ENCODE results near the gene HAUS3. TPM values are rescaled to one million over a fixed set of nuclear protein-coding genes. Genes with fewer than 3 reads are reported as not detected.

HAUS3 gene
- total RNA-seq, 1 experiment from 2014 or later: 9.5 TPM

DNA sequence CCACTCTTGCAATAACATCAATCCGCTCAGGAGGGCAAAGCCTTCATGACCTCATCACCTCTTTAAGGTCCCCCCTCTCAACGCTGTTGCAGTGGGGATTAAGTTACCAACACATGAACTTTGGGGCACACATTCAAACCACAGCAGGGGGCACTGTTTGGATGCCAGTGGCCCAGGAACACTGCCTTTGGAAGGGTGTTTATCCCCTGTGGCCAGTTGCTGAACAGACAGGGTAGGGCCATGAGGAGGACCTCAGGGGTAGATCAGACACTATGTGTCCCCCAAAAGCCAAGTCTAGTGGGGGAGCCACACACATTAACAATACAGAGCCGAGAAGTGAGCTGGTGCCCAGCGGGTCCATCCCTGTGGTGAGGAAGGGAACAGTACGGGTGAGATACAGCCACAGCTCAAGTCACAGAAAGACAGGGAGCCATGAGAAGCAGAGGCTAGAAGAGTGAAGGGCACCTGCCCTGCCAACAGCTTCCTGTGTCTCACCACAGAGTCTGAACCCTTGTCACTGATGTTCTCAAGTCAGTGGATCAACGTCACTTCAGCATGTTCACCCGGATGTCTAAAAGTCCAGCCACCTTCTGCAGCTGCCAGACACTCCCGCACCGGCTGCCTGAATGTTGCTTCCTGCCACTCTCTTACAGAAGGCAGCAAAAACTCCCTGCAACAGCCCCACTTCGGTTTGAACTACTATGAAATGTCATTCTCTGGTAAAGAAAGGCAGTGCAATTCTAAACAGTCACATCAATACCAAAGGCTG is 39.8 kb upstream of the HAUS3 start:
- no peaks in the 10 kb centered on the region for H3K9me3 ChIP-seq (ENCODE audit: low read length)
- H3K4me2 ChIP-seq (ENCODE audit: low read length): no peak overlapping the region
- no peaks in the 10 kb centered on the region for H3K9me2 ChIP-seq (replicated peaks; ENCODE audit: low read length)
- H3K9ac ChIP-seq (ENCODE audit: low read length): no peak overlapping the region
- TF ChIP-seq EZH2 (IDR thresholded peaks at IDR 0.05; ENCODE audit: low read length, unreplicated experiment) (no peak), EZH2phosphoT487 (IDR thresholded peaks at IDR 0.05; ENCODE audit: borderline replicate concordance, low read length) (no peak)
- CTCF ChIA-PET: no interaction called here
- no peaks in the 10 kb centered on the region for H4K20me1 ChIP-seq (ENCODE audit: low read length)
- no peak overlapping the region for H2AFZ ChIP-seq (ENCODE audit: low read length)
- no peaks in the 10 kb centered on the region for H3K36me3 ChIP-seq (ENCODE audit: low read depth, low read length)
- no peaks in the 10 kb centered on the region for H3F3A ChIP-seq (ENCODE audit: low read length, unreplicated experiment)
- H3K4me3 ChIP-seq (ENCODE audit: low read length): no peak overlapping the region
- no peak overlapping the region for H3K27ac ChIP-seq (ENCODE audit: low read length)
- ATAC-seq (no peak), DNase-seq (no peak)
- no peaks in the 10 kb centered on the region for H3K79me2 ChIP-seq (ENCODE audit: low read length)
- intact Hi-C loops (cut with micrococcal nuclease): no loop called here
- BruUV-seq (replicated peaks): no TSS peak
- POLR2A ChIA-PET (ENCODE audit: unreplicated experiment): no interaction called here
- no peaks in the 10 kb centered on the region for H3K27me3 ChIP-seq (ENCODE audit: low read length)
- peaks cover 11% of the 10 kb centered on the region for H3K4me1 ChIP-seq (ENCODE audit: insufficient read depth, low read length)

DNA sequence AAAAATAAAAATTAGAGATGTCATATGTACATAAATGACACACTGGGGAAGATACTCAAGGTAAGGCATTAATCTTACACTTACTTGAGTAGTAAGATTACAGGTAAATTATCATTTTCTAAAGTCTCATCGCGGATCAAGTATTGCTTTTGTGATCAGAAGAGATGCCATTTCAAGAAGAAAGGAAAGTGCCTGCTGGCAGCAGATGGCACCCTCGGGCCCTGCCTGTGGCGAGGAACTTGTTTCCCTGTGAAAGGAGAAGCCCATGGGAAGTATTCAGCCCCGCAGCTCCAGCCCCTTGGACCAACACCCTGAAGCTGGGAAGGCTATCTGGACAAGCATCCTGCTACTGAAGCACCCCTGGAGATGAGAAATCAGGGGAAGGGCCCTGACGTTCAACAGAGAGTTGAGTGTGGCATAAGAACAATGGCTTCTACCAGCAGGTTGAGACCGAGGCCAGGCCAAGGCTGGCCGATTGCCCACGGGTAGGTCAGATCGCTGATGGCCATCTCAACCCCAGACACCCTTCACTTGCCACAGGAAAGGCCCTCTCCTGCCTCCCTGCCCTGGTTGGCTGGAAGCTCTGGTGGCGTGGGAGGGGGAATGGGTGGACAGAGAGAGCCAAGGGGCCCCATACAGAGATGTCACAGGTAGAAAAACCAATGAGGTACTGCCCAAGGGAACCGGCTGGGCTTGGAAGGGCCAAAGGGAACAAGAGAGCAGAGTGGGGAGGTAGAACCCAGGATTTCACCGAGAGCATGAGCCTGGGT is 38.8 kb upstream of the HAUS3 start:
- H4K20me1 ChIP-seq (ENCODE audit: low read length): no peaks in the 10 kb centered on the region
- H3K9ac ChIP-seq (ENCODE audit: low read length): no peak overlapping the region
- BruUV-seq (replicated peaks): no TSS peak
- no peak overlapping the region for H3K4me2 ChIP-seq (ENCODE audit: low read length)
- H3K4me3 ChIP-seq (ENCODE audit: low read length): no peak overlapping the region
- H3K27me3 ChIP-seq (ENCODE audit: low read length): no peaks in the 10 kb centered on the region
- no peaks in the 10 kb centered on the region for H3K79me2 ChIP-seq (ENCODE audit: low read length)
- ChIA-PET POLR2A (ENCODE audit: unreplicated experiment) (no interaction called here), CTCF (no interaction called here)
- DNase-seq: no peak
- H3K27ac ChIP-seq (ENCODE audit: low read length): no peak overlapping the region
- no peak overlapping the region for H2AFZ ChIP-seq (ENCODE audit: low read length)
- peaks cover 8% of the 10 kb centered on the region for H3K4me1 ChIP-seq (ENCODE audit: insufficient read depth, low read length)
- intact Hi-C loops (cut with micrococcal nuclease): no loop called here
- TF ChIP-seq, protein P1, sequence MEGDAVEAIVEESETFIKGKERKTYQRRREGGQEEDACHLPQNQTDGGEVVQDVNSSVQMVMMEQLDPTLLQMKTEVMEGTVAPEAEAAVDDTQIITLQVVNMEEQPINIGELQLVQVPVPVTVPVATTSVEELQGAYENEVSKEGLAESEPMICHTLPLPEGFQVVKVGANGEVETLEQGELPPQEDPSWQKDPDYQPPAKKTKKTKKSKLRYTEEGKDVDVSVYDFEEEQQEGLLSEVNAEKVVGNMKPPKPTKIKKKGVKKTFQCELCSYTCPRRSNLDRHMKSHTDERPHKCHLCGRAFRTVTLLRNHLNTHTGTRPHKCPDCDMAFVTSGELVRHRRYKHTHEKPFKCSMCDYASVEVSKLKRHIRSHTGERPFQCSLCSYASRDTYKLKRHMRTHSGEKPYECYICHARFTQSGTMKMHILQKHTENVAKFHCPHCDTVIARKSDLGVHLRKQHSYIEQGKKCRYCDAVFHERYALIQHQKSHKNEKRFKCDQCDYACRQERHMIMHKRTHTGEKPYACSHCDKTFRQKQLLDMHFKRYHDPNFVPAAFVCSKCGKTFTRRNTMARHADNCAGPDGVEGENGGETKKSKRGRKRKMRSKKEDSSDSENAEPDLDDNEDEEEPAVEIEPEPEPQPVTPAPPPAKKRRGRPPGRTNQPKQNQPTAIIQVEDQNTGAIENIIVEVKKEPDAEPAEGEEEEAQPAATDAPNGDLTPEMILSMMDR (conservative IDR thresholded peaks at IDR 0.05; ENCODE audit: low read depth, low read length): peak; percentile 26
- no peak for TF ChIP-seq EZH2phosphoT487 (IDR thresholded peaks at IDR 0.05; ENCODE audit: borderline replicate concordance, low read length)
- no peaks in the 10 kb centered on the region for H3K9me3 ChIP-seq (ENCODE audit: low read length)
- no peaks in the 10 kb centered on the region for H3K9me2 ChIP-seq (replicated peaks; ENCODE audit: low read length)
- ATAC-seq: no peak
- H3F3A ChIP-seq (ENCODE audit: low read length, unreplicated experiment): no peaks in the 10 kb centered on the region
- H3K36me3 ChIP-seq (ENCODE audit: low read depth, low read length): no peaks in the 10 kb centered on the region

DNA sequence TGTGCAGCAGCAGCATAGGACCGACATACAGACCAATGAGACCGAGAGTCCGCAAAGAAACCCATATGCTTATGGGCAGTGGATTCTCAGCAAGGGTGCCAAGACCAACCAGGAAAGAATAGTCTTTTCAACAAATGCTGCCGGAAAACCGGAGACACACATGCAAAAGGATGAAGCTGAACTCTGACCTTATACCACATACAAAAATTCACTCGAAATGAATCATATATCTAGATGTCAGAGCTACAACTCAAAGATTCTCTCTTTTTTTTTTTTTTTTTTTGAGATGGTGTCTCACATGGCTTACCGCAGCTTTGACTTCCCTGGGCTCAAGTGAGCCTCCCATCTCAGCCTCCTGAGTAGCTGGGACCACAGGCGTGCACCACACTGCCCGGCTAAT is 36.0 kb upstream of the HAUS3 start:
- no TSS peak for BruUV-seq (replicated peaks)
- no peak for TF ChIP-seq EZH2 (IDR thresholded peaks at IDR 0.05; ENCODE audit: low read length, unreplicated experiment)
- TF ChIP-seq, protein P1 (conservative IDR thresholded peaks at IDR 0.05; ENCODE audit: low read depth, low read length): no peak
- H3K27me3 ChIP-seq (ENCODE audit: low read length): no peaks in the 10 kb centered on the region
- H3K9ac ChIP-seq (ENCODE audit: low read length): no peak overlapping the region
- DNase-seq (no peak), ATAC-seq (no peak)
- H3K27ac ChIP-seq (ENCODE audit: low read length): no peak overlapping the region
- H3K4me1 ChIP-seq (ENCODE audit: insufficient read depth, low read length): no peaks in the 10 kb centered on the region
- H2AFZ ChIP-seq (ENCODE audit: low read length): no peak overlapping the region
- POLR2A ChIA-PET (ENCODE audit: unreplicated experiment): no interaction called here
- H3K9me3 ChIP-seq (ENCODE audit: low read length): no peaks in the 10 kb centered on the region
- no peaks in the 10 kb centered on the region for H3K9me2 ChIP-seq (replicated peaks; ENCODE audit: low read length)
- no peak overlapping the region for H3K4me3 ChIP-seq (ENCODE audit: low read length)
- H4K20me1 ChIP-seq (ENCODE audit: low read length): no peaks in the 10 kb centered on the region
- no peaks in the 10 kb centered on the region for H3F3A ChIP-seq (ENCODE audit: low read length, unreplicated experiment)
- no peak overlapping the region for H3K4me2 ChIP-seq (ENCODE audit: low read length)
- CTCF ChIA-PET: no interaction called here
- H3K36me3 ChIP-seq (ENCODE audit: low read depth, low read length): no peaks in the 10 kb centered on the region
- H3K79me2 ChIP-seq (ENCODE audit: low read length): no peaks in the 10 kb centered on the region
- intact Hi-C loops (cut with micrococcal nuclease): no loop called here
